Astrocyte of the hippocampus (primary cell): ENCODE measurements around the gene GPRASP1.
"Not testable (repeated sequence)": the region's sequence is repeated elsewhere in the genome, so short reads cannot be mapped to it uniquely, and the experiment has no call there.

Experiments used
- DNase-seq: peaks from one replicate; pipeline ENCODE4 v3.0.0; 2011; ENCODE audit warnings: low read depth, low spot score

Gene GPRASP1, protein sequence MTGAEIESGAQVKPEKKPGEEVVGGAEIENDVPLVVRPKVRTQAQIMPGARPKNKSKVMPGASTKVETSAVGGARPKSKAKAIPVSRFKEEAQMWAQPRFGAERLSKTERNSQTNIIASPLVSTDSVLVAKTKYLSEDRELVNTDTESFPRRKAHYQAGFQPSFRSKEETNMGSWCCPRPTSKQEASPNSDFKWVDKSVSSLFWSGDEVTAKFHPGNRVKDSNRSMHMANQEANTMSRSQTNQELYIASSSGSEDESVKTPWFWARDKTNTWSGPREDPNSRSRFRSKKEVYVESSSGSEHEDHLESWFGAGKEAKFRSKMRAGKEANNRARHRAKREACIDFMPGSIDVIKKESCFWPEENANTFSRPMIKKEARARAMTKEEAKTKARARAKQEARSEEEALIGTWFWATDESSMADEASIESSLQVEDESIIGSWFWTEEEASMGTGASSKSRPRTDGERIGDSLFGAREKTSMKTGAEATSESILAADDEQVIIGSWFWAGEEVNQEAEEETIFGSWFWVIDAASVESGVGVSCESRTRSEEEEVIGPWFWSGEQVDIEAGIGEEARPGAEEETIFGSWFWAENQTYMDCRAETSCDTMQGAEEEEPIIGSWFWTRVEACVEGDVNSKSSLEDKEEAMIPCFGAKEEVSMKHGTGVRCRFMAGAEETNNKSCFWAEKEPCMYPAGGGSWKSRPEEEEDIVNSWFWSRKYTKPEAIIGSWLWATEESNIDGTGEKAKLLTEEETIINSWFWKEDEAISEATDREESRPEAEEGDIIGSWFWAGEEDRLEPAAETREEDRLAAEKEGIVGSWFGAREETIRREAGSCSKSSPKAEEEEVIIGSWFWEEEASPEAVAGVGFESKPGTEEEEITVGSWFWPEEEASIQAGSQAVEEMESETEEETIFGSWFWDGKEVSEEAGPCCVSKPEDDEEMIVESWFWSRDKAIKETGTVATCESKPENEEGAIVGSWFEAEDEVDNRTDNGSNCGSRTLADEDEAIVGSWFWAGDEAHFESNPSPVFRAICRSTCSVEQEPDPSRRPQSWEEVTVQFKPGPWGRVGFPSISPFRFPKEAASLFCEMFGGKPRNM (N-terminal part only)

DNA sequence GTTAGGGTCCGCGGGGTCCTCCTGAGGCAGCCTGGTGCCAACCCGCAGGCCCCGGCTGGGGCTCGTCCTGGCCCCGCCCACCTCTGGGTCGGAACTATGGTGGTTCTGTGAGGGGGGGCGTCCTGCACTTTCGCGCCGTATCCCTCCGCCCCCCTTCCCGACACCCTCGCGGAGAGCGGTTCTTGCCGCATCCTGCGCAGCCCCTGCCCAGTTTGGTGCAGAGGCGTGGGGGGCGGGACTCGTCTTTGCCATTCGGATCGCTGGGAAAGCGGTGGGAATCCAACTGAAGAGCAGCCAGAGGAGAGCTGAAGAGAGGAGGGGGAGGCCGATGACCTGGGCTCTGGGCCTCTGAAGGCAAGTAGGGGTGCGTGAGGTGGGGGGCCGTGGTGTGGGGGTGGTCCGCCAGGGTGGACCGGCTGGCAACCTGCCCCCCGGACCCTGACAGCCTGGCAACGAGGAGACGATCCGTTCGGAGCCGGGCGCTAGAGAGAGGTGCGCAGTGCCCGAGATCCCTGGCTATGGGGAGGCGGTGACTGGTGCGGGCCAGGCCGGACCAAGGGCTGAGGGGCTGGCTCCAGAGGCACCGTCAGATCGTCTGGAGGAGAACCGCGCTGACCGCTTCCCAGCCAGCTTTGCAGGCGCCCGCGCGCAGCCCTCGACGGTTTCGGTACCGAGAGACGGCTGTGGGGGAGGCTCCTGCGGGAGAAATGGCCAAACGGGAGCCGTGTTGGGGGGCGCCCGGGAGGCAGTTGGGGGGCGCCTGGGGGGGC lies at the start of gene GPRASP1:
TSS of gene GPRASP1 (plus strand) at position 242 of the 770 bp plus-strand sequence. CDS start 2,431 bp downstream, outside the sequence.
- peak; percentile 46 for DNase-seq

- DNase-seq, result no peak
Observed at GRCh38 chrX:102604327-102604726, 47.0 kb upstream of the GPRASP1 start.

DNA sequence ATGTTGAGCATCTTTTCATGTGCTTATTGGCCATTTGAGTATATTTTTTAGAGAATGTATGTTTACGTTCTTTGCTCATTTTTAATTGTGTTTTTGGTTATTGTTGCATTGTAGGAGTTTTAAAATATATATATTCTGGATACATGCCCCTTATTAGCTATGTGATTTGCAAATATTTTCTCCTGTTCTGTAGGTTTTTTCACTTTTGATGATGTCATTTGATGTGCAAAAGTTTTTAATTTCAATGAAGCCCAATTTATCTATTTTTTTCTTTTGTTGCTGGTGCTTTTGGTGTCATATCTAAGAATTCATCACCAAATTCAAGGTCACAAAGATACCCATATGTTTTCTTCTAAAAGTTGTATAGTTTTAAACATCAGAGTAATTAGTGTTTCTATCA lies 45.2 kb upstream of the GPRASP1 start:
- no peak for DNase-seq

DNA sequence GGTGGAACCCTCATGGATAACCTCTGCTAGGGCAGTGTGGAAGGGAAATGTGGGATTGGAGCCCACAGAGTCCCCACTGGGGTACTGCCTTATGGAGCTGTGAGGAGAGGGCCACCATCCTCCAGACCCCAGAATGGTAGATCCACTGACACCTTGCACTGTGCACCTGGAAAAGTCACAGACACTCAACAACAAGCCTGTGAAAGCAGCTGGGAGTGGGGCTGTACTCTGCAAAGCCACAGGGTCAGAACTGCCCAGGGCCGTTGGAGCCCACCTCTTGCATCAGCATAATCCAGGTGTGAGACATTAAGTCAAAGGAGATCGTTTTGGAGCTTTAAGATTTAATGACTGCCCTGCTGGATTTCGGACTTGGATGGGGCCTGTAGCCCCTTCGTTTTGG lies 40.4 kb upstream of the GPRASP1 start:
- no peak for DNase-seq

GRCh38 chrX:102624105-102624504 lies 27.2 kb upstream of the GPRASP1 start:
- DNase-seq, result peak; percentile 1

DNA sequence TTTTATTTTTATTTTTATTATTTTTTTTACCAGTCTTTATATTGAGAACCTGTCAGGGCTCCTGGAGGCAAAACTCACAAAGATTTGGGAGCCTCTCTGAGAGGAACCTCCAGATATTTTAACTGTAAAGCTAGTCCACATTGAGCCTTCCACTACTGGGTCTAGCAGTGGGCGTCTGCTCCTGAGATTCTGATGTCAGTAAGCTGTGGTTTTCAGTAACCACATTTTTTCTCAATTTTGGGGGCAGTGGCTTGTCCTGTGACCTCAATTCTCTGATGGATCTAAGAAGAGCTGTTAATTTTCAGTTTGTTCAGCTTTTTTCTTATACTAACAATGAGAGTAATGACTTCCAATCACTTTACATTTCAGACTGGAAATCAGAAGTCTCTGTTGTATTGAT lies 23.6 kb upstream of the GPRASP1 start:
- DNase-seq, result no peak

DNA sequence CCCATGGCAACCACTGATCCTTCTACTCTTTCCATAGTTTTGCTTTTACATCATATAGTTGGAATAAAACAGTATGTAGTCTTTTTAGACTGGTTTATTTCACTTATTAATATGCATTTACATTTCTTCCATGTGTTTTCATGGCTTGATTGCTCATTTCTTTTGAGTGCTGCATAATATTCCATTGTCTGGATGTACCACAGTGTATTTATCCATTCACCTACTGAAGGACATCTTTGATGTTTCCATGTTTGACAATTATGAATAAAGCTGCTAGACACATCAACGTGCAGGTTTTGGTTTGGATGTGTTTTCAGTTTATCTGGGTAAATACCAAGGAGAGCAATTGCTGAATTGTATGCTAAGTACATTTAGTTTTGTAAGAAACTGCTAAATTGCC lies 13.7 kb upstream of the GPRASP1 start:
- DNase-seq, result no peak

DNA sequence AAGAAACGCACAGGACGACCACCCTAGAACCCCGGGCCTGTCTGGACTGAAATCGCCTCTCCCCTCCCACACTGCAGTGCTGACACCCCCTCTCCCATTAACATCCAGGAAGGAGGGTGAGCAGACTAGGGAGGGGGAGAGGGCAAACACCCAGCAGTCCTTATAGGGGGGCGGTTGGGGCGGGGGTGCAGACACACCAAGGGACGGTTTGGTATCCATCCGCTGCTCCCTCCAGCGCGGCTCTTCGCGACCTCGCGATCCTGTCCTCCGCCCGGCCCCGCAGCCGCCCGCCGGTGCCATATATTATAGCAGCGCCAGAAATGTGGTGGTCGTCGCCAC lies 411 bp upstream of the GPRASP1 start:
- DNase-seq, result no peak

GRCh38 chrX:102652031-102652688 lies 877 bp downstream of the GPRASP1 start:
- DNase-seq, result peak; percentile 30

DNA sequence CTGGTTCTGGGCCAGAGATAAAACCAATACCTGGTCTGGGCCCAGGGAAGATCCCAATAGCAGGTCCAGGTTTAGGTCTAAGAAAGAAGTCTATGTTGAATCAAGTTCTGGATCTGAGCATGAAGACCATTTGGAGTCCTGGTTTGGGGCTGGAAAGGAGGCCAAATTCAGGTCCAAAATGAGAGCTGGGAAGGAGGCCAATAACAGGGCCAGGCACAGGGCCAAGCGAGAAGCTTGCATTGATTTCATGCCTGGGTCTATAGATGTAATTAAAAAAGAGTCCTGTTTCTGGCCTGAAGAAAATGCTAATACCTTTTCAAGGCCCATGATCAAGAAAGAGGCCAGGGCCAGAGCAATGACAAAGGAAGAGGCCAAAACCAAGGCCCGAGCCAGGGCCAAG lies 3.4 kb downstream of the GPRASP1 start:
- DNase-seq, result no peak

GRCh38 chrX:102658556-102658955 lies 7.3 kb downstream of the GPRASP1 start:
- DNase-seq, result no peak

GRCh38 chrX:102659790-102660757 lies 8.8 kb downstream of the GPRASP1 start:
- peak; percentile 76 for DNase-seq

GRCh38 chrX:102663820-102664219 lies 12.5 kb downstream of the GPRASP1 start:
- DNase-seq, result not testable (repeated sequence)

DNA sequence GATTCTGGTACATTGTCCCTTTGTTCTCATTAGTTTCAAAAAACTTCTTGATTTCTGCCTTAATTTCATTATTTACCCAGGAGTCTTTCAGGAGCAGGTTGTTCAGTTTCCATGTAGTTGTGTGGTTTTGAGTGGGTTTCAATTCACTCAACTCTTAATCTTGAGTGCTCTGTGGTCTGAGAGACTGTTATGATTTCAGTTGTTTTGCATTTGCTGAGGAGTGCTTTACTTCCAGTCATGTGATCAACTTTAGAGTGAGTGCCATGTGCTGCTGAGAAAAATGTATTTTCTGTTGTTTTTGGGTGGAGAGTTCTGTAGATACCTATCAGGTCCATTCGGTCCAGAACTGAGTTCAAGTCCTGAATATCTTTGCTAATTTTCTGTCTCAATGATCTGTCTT lies 15.8 kb downstream of the GPRASP1 start:
- DNase-seq, result not testable (repeated sequence)

DNA sequence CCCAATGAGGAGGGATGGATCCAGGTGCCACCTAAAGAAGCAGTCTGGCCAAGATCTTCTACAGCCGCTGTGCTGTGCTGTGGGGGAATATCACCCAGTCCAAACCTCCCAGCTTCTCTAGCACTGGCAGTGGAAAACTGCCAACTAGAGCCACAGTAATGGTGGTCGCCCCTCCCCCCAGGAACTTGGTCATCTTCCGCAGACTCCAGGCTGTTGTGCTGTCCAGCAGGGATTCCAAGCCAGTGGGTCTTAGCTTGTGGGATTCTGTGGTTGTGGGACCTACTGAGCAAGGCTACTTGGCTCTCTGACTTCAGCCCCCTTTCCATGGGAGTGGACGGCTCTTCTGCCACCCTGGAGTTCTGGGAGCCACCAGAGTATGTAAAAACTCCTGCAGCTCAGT lies 18.2 kb downstream of the GPRASP1 start:
- no peak for DNase-seq

GRCh38 chrX:102672856-102673255 lies 21.6 kb downstream of the GPRASP1 start:
- DNase-seq, result peak; percentile 63

- not testable (repeated sequence) for DNase-seq
Observed at GRCh38 chrX:102677479-102677878, 26.2 kb downstream of the GPRASP1 start.

GRCh38 chrX:102684772-102685520 lies 33.7 kb downstream of the GPRASP1 start:
- DNase-seq, result peak; percentile 53

GRCh38 chrX:102694749-102695148 lies 43.5 kb downstream of the GPRASP1 start:
- no peak for DNase-seq
